NT2/D1 (cell line): Measurements from ENCODE around the gene RHOV.
"Not testable (repeated sequence)": the region's sequence is repeated elsewhere in the genome, so short reads cannot be mapped to it uniquely, and the experiment has no call there.

Experiments used
- DNase-seq: peaks from one replicate; pipeline ENCODE4 v3.0.0-alpha.2; 2011; ENCODE audit warnings: low read depth, low spot score
- H3K27me3 ChIP-seq: 2 replicates; pipeline ENCODE4 v1.6.0; 2011; ENCODE audit warnings: mild to moderate bottlenecking; ENCODE audit not compliant: insufficient read length, insufficient read depth
- H3K36me3 ChIP-seq: 2 replicates; pipeline ENCODE4 v1.6.1; 2011; ENCODE audit warnings: mild to moderate bottlenecking, low read length, mixed read lengths; ENCODE audit not compliant: insufficient read depth, insufficient read length
- H3K4me1 ChIP-seq: 2 replicates; pipeline ENCODE4 v1.5.1; 2011; ENCODE audit not compliant: insufficient read depth, insufficient read length
- H3K4me3 ChIP-seq: 2 replicates; pipeline ENCODE4 v1.5.1; 2011; ENCODE audit warnings: low read depth; ENCODE audit not compliant: insufficient read length
- H3K9ac ChIP-seq: 2 replicates; pipeline ENCODE4 v1.6.0; 2011; ENCODE audit warnings: low read depth; ENCODE audit not compliant: insufficient read length
- H3K9me3 ChIP-seq: 2 replicates; pipeline ENCODE4 v1.5.1; 2011; ENCODE audit warnings: mild to moderate bottlenecking, low read length; ENCODE audit not compliant: insufficient read depth
- SUZ12 ChIP-seq: IDR thresholded peaks from 2 replicates; pipeline ENCODE4 v1.6.1; 2011; ENCODE audit not compliant: insufficient read length, insufficient read depth; ENCODE audit errors: extremely low read depth
- YY1 ChIP-seq: IDR thresholded peaks from 2 replicates; pipeline ENCODE4 v1.6.1; 2011; ENCODE audit not compliant: insufficient read length, insufficient read depth
- ZNF274 ChIP-seq: IDR thresholded peaks from 2 replicates; pipeline ENCODE4 v1.6.1; 2011; ENCODE audit warnings: mild to moderate bottlenecking, low read depth, low read length

Gene RHOV

GRCh38 chr15:40870716-40871115 lies 3.3 kb downstream of the RHOV start:
- Histone ChIP-seq H3K36me3 (no peaks in the 10 kb centered on the region), H3K27me3 (no peaks in the 10 kb centered on the region), H3K4me1 (peaks cover 7% of the 10 kb centered on the region), H3K9ac (no peak overlapping the region), H3K9me3 (no peaks in the 10 kb centered on the region), H3K4me3 (no peak overlapping the region)
- DNase-seq: no peak
- TF ChIP-seq ZNF274 (no peak), SUZ12 (no peak), YY1 (no peak)

- no peak for TF ChIP-seq ZNF274
- TF ChIP-seq SUZ12: no peak
- TF ChIP-seq YY1: no peak
- H3K36me3 ChIP-seq: no peaks in the 10 kb centered on the region
- DNase-seq: no peak
- no peaks in the 10 kb centered on the region for H3K9me3 ChIP-seq
- H3K4me3 ChIP-seq: no peak overlapping the region
- no peak overlapping the region for H3K9ac ChIP-seq
- H3K27me3 ChIP-seq: no peaks in the 10 kb centered on the region
- H3K4me1 ChIP-seq: peaks cover 7% of the 10 kb centered on the region
These were observed 4.3 kb downstream of the RHOV start for GRCh38 chr15:40869686-40870085.

GRCh38 chr15:40867199-40867598 lies 6.8 kb downstream of the RHOV start:
- Histone ChIP-seq H3K9ac (no peak overlapping the region), H3K27me3 (no peaks in the 10 kb centered on the region), H3K9me3 (no peaks in the 10 kb centered on the region), H3K4me3 (no peak overlapping the region), H3K36me3 (no peaks in the 10 kb centered on the region), H3K4me1 (peaks cover 5% of the 10 kb centered on the region)
- DNase-seq: no peak
- no peak for TF ChIP-seq YY1
- TF ChIP-seq SUZ12: no peak
- no peak for TF ChIP-seq ZNF274

DNA sequence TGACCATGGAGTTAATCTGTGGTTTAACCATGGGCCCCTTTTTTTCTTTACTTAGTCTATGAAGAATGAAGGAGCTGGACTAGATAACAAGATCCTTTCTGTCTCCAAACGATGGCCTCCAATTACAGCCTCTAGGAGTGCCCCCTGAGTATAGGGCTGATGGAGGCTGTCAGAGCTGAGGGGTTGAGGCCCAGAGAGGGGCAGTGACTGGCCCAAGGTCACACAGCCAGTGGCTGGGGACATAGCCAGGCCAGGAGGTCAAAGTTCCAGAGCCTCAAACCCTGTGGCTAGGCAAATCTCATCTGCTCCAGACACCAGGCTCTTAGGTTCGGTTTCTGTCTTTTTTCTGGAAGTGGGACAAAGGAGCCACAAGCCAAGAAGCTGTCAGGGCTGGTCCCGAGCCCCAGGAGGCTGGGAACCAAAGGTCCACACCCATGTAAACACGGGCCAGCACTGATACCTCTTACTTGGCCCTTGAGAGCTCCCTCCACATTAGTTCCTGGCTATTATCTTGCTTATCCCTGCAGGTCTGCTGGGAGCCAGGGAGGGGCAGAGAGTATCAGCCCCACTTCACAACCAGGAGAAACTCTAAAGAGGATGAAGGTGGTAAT lies 10.3 kb downstream of the RHOV start:
- no peaks in the 10 kb centered on the region for H3K9me3 ChIP-seq
- H3K4me1 ChIP-seq: peaks cover 3% of the 10 kb centered on the region
- no peak overlapping the region for H3K9ac ChIP-seq
- TF ChIP-seq SUZ12: no peak
- TF ChIP-seq ZNF274: no peak
- TF ChIP-seq YY1: no peak
- H3K27me3 ChIP-seq: no peaks in the 10 kb centered on the region
- no peak for DNase-seq
- peaks cover under 1% of the 10 kb centered on the region for H3K36me3 ChIP-seq
- H3K4me3 ChIP-seq: no peak overlapping the region

DNA sequence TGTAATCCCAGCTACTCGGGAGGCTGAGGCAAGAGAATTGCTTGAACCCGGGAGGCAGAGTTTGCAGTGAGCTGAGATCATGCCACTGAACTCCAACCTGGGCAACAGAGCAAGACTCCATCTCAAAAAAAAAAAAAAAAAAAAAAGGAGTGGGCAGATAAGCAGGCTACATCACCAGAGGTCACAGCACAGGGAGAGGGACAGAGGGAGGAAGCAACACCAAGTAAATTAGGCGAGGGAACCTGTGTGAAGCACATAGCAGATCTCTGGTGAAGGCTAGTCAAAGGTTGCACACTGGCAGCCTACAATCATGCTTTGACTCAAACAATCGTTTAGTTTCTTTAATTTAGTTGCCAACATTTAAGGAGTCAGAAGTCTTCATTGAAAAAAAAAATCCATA lies 12.9 kb downstream of the RHOV start:
- DNase-seq, H3K4me1 ChIP-seq, H3K27me3 ChIP-seq, H3K4me3 ChIP-seq, H3K9me3 ChIP-seq, H3K9ac ChIP-seq: not testable (repeated sequence)
- H3K36me3 ChIP-seq: peaks cover 12% of the 10 kb centered on the region

- Histone ChIP-seq H3K27me3 (no peaks in the 10 kb centered on the region), H3K36me3 (peaks cover 28% of the 10 kb centered on the region), H3K4me3 (no peak overlapping the region), H3K4me1 (peaks cover 9% of the 10 kb centered on the region), H3K9me3 (no peaks in the 10 kb centered on the region), H3K9ac (no peak overlapping the region)
- TF ChIP-seq SUZ12 (no peak), YY1 (no peak)
- DNase-seq: no peak
These were observed 14.7 kb downstream of the RHOV start for GRCh38 chr15:40859206-40859851.

DNA sequence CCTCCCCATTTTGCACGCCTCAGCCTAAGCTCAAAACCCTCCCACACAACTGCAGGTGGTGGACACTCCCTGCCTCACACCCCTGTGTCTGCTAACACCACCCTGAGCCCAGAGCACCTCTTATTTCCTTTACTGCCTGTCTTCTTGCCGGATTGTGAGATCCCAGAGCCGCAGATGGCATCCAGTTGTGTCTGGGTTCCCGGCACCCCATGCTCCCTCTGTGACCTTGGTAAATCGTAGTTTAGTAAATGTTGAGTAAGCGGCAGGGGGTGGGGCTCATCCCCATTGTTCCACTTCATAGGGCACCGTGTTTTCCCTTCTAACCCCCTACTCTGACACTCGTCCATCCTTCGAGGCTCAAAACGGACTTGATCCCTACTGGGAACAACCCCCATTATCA lies 15.3 kb downstream of the RHOV start:
- Histone ChIP-seq H3K27me3 (no peaks in the 10 kb centered on the region), H3K9me3 (no peaks in the 10 kb centered on the region), H3K4me3 (no peak overlapping the region), H3K36me3 (peaks cover 34% of the 10 kb centered on the region), H3K4me1 (peaks cover 9% of the 10 kb centered on the region), H3K9ac (no peak overlapping the region)
- TF ChIP-seq YY1 (no peak), SUZ12 (no peak), ZNF274 (no peak)
- DNase-seq: no peak
